Activated B cell treated with CpG ODN at 0.5 μM for 24 hours (primary cell): ENCODE data around the gene TMEM183A. TPM values are rescaled to one million over a fixed set of nuclear protein-coding genes. Genes with fewer than 3 reads are reported as not detected.

Experiments used
- ATAC-seq: fragments of 200-7000 bp; cut with Tn5 transposase; one replicate; pipeline ENCODE4 v1.10.0; 2021; ENCODE audit warnings: low read depth, mild to moderate bottlenecking, moderate library complexity
- CTCF ChIA-PET: fragments of 350-600 bp; sonication (Branson Sonifier 250); formaldehyde crosslinking; loops from one replicate; lab custom pipeline; 2021; ENCODE audit warnings: antibody characterized with exemption; lab: Charles Lee
- POLR2A ChIA-PET: fragments of 350-600 bp; sonication (Branson Sonifier 250); formaldehyde crosslinking; loops from one replicate; lab custom pipeline; 2021; ENCODE audit warnings: antibody characterized with exemption; lab: Charles Lee
- DNase-seq: peaks from one replicate; pipeline ENCODE4 v3.0.0; 2022
- H3K27ac Mint-ChIP-seq: one replicate; pipeline ENCODE4 v1.8.0; 2020; ENCODE audit warnings: mixed read lengths
- H3K27me3 Mint-ChIP-seq: one replicate; pipeline ENCODE4 v1.8.0; 2021; ENCODE audit warnings: mixed read lengths
- H3K36me3 Mint-ChIP-seq: one replicate; pipeline ENCODE4 v1.8.0; 2021; ENCODE audit warnings: low read depth, mixed read lengths
- H3K4me1 Mint-ChIP-seq: one replicate; pipeline ENCODE4 v1.8.0; 2021; ENCODE audit warnings: mixed read lengths
- H3K4me3 Mint-ChIP-seq: one replicate; pipeline ENCODE4 v1.8.0; 2020; ENCODE audit warnings: mild to moderate bottlenecking, mixed read lengths
- H3K9me3 Mint-ChIP-seq: one replicate; pipeline ENCODE4 v1.8.0; 2020; ENCODE audit warnings: mixed read lengths
- CTCF ChIP-seq: fragments of 200-600 bp; IDR thresholded peaks from one replicate; pipeline ENCODE4 v1.8.0; 2022; ENCODE audit warnings: antibody characterized with exemption, mild to moderate bottlenecking
- intact Hi-C: fragments of 100-400 bp; cut with micrococcal nuclease; formaldehyde crosslinking; loops from one replicate; pipeline ENCODE4 v1.15.1; 2024
- total RNA-seq: library from RNA; stranded (reverse); gene quantifications from 2 replicates; pipeline ENCODE4 v1.2.3, GENCODE V29; 2022

The TMEM183A gene
- total RNA-seq, 1 donor from 2014 or later, result 70.6 TPM

- no peak for ATAC-seq
- Mint-ChIP-seq H3K27ac (no peak overlapping the region), H3K4me3 (no peak overlapping the region), H3K27me3 (peaks cover 17% of the 10 kb centered on the region), H3K4me1 (no peaks in the 10 kb centered on the region), H3K36me3 (no peaks in the 10 kb centered on the region), H3K9me3 (no peaks in the 10 kb centered on the region)
- POLR2A ChIA-PET, result no interaction called here
- CTCF ChIA-PET, result interaction anchor here (1.4 kb wide), 1 partner anchor 8 kb away, joined by 6 read pairs; no protein-coding TSS in a partner anchor
- intact Hi-C loops, result no loop called here
- no peak for TF ChIP-seq CTCF
- no peak for DNase-seq
Measured at GRCh38 chr1:203046984-203047630, 39.9 kb downstream of the TMEM183A start.

DNA sequence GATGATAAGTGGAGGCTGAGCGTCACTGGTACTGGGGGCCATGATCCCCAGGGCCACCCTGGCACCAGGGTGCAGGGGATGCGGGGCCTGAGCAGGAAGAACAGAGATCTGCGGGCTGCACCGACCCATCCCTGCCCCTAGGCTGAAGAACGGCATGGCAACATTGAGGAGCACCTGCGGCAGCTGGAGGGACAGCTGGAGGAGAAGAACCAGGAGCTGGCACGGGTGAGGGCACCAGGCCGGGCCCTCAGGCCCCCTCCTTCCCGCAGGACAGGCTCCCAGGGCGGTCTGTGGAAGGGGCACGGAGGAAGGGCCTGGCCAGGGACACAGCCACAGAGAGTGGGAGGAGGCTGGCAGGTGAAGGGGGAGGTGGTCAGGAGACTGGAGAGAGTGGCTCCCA, 40.9 kb downstream of the TMEM183A start:
- ChIA-PET CTCF (interaction anchor here (1.4 kb wide), 1 partner anchor 9 kb away, joined by 6 read pairs; no protein-coding TSS in a partner anchor), POLR2A (no interaction called here)
- H3K36me3 Mint-ChIP-seq, result no peaks in the 10 kb centered on the region
- ATAC-seq (no peak), DNase-seq (no peak)
- TF ChIP-seq CTCF, result no peak
- H3K27me3 Mint-ChIP-seq, result peaks cover 24% of the 10 kb centered on the region
- intact Hi-C loops, result no loop called here
- H3K9me3 Mint-ChIP-seq, result no peaks in the 10 kb centered on the region
- no peaks in the 10 kb centered on the region for H3K4me1 Mint-ChIP-seq
- no peak overlapping the region for H3K4me3 Mint-ChIP-seq
- no peak overlapping the region for H3K27ac Mint-ChIP-seq

GRCh38 chr1:203048555-203049051, 41.4 kb downstream of the TMEM183A start:
- ATAC-seq (no peak), DNase-seq (no peak)
- H3K36me3 Mint-ChIP-seq, result no peaks in the 10 kb centered on the region
- CTCF ChIA-PET, result interaction anchor here (1.4 kb wide), 1 partner anchor 9 kb away, joined by 6 read pairs; no protein-coding TSS in a partner anchor
- intact Hi-C loops, result no loop called here
- H3K4me1 Mint-ChIP-seq, result no peaks in the 10 kb centered on the region
- no peak for TF ChIP-seq CTCF
- H3K27me3 Mint-ChIP-seq, result peaks cover 23% of the 10 kb centered on the region
- H3K4me3 Mint-ChIP-seq, result no peak overlapping the region
- H3K27ac Mint-ChIP-seq, result no peak overlapping the region
- POLR2A ChIA-PET, result no interaction called here
- no peaks in the 10 kb centered on the region for H3K9me3 Mint-ChIP-seq

DNA sequence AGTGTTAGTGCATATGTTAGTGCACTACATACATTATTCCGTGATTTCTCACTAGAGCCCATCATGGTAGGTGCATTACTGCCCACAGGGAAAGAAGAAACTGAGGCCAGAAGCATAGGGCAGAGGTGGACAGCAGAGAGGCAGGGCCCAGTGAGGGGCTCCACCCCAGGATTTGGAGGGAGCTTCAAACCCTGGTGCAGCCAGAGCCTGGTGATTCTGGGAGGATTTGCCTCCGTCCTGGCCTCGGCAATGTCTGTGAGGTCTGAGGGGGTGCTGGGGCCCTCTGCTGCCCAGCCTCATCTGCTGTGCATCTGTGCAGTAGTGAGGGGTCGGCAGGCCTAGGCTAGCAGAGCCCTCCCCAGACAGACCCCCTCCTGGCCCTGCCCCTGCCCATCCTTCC, 41.9 kb downstream of the TMEM183A start:
- H3K4me3 Mint-ChIP-seq, result no peak overlapping the region
- H3K27me3 Mint-ChIP-seq, result peaks cover 23% of the 10 kb centered on the region
- no peaks in the 10 kb centered on the region for H3K4me1 Mint-ChIP-seq
- ChIA-PET POLR2A (no interaction called here), CTCF (no interaction called here)
- intact Hi-C loops, result no loop called here
- no peaks in the 10 kb centered on the region for H3K36me3 Mint-ChIP-seq
- ATAC-seq, result no peak
- DNase-seq, result no peak
- no peak for TF ChIP-seq CTCF
- no peak overlapping the region for H3K27ac Mint-ChIP-seq
- no peaks in the 10 kb centered on the region for H3K9me3 Mint-ChIP-seq

GRCh38 chr1:203049576-203050180, 42.5 kb downstream of the TMEM183A start:
- intact Hi-C loops, result no loop called here
- H3K4me3 Mint-ChIP-seq, result no peak overlapping the region
- H3K27ac Mint-ChIP-seq, result no peak overlapping the region
- H3K27me3 Mint-ChIP-seq, result peaks cover 20% of the 10 kb centered on the region
- TF ChIP-seq CTCF, result no peak
- ATAC-seq (no peak), DNase-seq (no peak)
- H3K9me3 Mint-ChIP-seq, result no peaks in the 10 kb centered on the region
- ChIA-PET CTCF (no interaction called here), POLR2A (no interaction called here)
- H3K36me3 Mint-ChIP-seq, result no peaks in the 10 kb centered on the region
- no peaks in the 10 kb centered on the region for H3K4me1 Mint-ChIP-seq
